GM12878 (cell line): ENCODE data around the gene MAGEB17. TPM values are rescaled to one million over a fixed set of nuclear protein-coding genes. Genes with fewer than 3 reads are reported as not detected.

Experiments
- ASH2L ChIP-seq: fragments of 300-600, 200-600 bp; sonication (generic); IDR thresholded peaks from 2 replicates; pipeline ENCODE4 v1.6.1; 2017; ENCODE audit warnings: low read depth, mild to moderate bottlenecking, borderline replicate concordance
- BCL11A ChIP-seq: IDR thresholded peaks from 2 replicates; pipeline ENCODE4 v1.6.1; 2011; ENCODE audit warnings: low read depth, low read length
- BMI1 ChIP-seq: fragments of 450-650 bp; IDR thresholded peaks from 2 replicates; pipeline ENCODE4 v1.6.1; 2016; ENCODE audit warnings: mild to moderate bottlenecking, moderate library complexity, borderline replicate concordance
- BRCA1 ChIP-seq: IDR thresholded peaks from 2 replicates; pipeline ENCODE4 v1.6.1; 2011; ENCODE audit warnings: low read depth, low read length, improper control_type of control experiment
- EED ChIP-seq: sonication (generic); IDR thresholded peaks from 2 replicates; pipeline ENCODE4 v1.6.1; 2016; ENCODE audit warnings: antibody characterized with exemption, low read depth
- ETV6 ChIP-seq, 2 experiments: fragments of 450-650 bp in 1 of 2; IDR thresholded peaks in 1 of 2; conservative IDR thresholded peaks in 1 of 2; 2 replicates each; pipeline ENCODE4 v1.6.1; 2014; ENCODE audit warnings: antibody characterized with exemption in 1 of 2, borderline replicate concordance in 1 of 2, low read depth in 1 of 2, mild to moderate bottlenecking in 1 of 2, moderate library complexity in 1 of 2
- HDAC6 ChIP-seq: fragments of 200-600 bp; sonication (generic); IDR thresholded peaks from one replicate; pipeline ENCODE4 v1.8.0; 2017; ENCODE audit warnings: antibody characterized with exemption; ENCODE audit not compliant: unreplicated experiment
- MTA3 ChIP-seq: IDR thresholded peaks from 2 replicates; pipeline ENCODE4 v1.6.1; 2012; ENCODE audit warnings: low read length, inconsistent platforms, borderline replicate concordance
- NBN ChIP-seq: fragments of 450-650 bp; IDR thresholded peaks from 2 replicates; pipeline ENCODE4 v1.6.1; 2016
- NFXL1 ChIP-seq: fragments of 450-650 bp; IDR thresholded peaks from 2 replicates; pipeline ENCODE4 v1.6.1; 2017; ENCODE audit warnings: antibody characterized with exemption, mild to moderate bottlenecking, borderline replicate concordance
- RAD21 ChIP-seq: IDR thresholded peaks from 2 replicates; pipeline ENCODE4 v1.6.1; 2011; ENCODE audit warnings: mild to moderate bottlenecking, low read depth, low read length, moderate library complexity; ENCODE audit not compliant: insufficient read depth
- RB1 ChIP-seq: fragments of 450-650 bp; formaldehyde crosslinking; IDR thresholded peaks from 2 replicates; pipeline ENCODE4 v1.6.1; 2017; ENCODE audit warnings: mild to moderate bottlenecking, borderline replicate concordance
- RCOR1 ChIP-seq: conservative IDR thresholded peaks from 2 replicates; pipeline ENCODE4 v1.6.1; 2012; ENCODE audit warnings: low read depth, low read length, improper control_type of control experiment
- RELA ChIP-seq: fragments of 450-650 bp; IDR thresholded peaks from 2 replicates; pipeline ENCODE4 v1.8.0; 2014; ENCODE audit warnings: borderline replicate concordance; ENCODE audit not compliant: partially characterized antibody
- SMAD1 ChIP-seq: fragments of 450-650 bp; IDR thresholded peaks from 2 replicates; pipeline ENCODE4 v1.6.1; 2018; ENCODE audit warnings: mild to moderate bottlenecking, low read depth; ENCODE audit not compliant: partially characterized antibody
- SP1 ChIP-seq: IDR thresholded peaks from one replicate; pipeline ENCODE4 v1.6.1; 2011; ENCODE audit warnings: low read depth, low read length
- polyA plus RNA-seq, 11 experiments: library from polyadenylated mRNA; depleted of rRNA in 4 of 11; unstranded in 6 of 11; stranded (reverse) in 5 of 11; fragments of >200 nt; fragmentation: Nextera tagmentation in 4 of 11; fragmentation: Illumina TruSeq in 1 of 11; extraction: Ambion mirVana in 4 of 11; extraction: Trizol in 1 of 11; gene quantifications; 1 replicate in 1 of 11; 2 replicates in 10 of 11; pipeline versions ENCODE4 v1.2.1 to v1.2.3, GENCODE V29; 2011 to 2016; ENCODE audit warnings: inconsistent platforms in 2 of 11, missing spikeins in 2 of 11, low read depth in 1 of 11
- total RNA-seq, 4 experiments: library from RNA; depleted of rRNA in 3 of 4; stranded (reverse); fragments of >200 nt in 3 of 4; fragmentation: Illumina TruSeq in 1 of 4; extraction: Trizol in 1 of 4; gene quantifications; 2 replicates each; pipeline versions ENCODE4 v1.2.1 to v1.2.3, GENCODE V29; 2013 to 2021
- TF ChIP-seq, protein P1 (sequence below): fragments of 450-650 bp; IDR thresholded peaks from 2 replicates; pipeline ENCODE4 v1.6.1; 2016; ENCODE audit warnings: mild to moderate bottlenecking
- TF ChIP-seq, protein P2 (sequence below): fragments of 450-650 bp; IDR thresholded peaks from 2 replicates; pipeline ENCODE4 v1.6.1; 2016; ENCODE audit warnings: mild to moderate bottlenecking, moderate library complexity, borderline replicate concordance
- TF ChIP-seq, protein P3 (sequence below): fragments of 450-650 bp; IDR thresholded peaks from 2 replicates; pipeline ENCODE4 v1.6.1; 2014; ENCODE audit warnings: mild to moderate bottlenecking
- TF ChIP-seq, protein P4 (sequence below): fragments of 450-650 bp; formaldehyde crosslinking; IDR thresholded peaks from 2 replicates; pipeline ENCODE4 v1.5.0; 2022; ENCODE audit warnings: mild to moderate bottlenecking, missing genetic modification characterization

The MAGEB17 gene
- total and polyA plus RNA-seq, 10 of the 15 experiments (the other 5 are each of a cell fraction or from before 2014, with no cell fraction given) = 0.05 to 0.21 TPM; not detected in 8

DNA sequence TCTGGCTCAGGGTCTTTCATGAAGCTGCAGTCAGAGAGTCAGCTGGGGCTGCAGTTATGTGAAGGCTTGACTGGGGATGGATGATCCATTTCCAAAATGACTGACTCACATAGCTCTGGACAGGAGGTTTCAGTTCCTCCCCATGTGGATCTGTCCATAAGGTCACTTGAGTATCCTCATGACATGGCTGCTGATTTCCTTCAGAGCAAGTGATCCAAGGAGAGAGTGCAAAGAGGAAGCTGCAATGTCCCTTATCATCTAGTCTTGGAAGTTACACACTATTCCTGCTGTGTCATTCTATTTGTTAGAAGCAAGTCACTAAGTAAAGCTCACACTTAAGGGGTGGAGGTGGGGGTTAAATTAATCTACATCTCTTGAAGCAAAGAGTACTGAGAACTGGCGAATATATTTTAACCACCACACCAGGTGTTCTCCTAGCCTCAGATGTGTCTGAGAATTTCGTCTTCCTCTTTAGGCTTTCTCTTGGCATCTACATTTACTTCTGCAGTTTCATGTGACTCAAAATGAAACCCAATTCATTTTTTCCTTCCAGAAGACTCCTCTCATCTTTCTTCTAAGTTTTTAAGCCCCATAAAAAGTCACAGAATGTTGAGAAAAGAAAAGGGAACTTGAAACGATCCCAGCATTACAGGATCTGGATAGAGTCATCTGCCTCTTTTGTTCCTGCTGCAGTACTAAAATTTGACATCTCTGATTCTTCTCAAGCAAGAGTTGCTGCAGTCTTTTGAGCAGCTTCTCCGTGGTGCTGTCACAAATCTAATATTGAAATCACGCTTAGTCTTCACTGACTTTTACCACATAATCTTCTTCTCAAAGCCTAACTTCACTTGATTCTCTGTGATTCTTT lies 47.7 kb upstream of the MAGEB17 start (continued):
- TF ChIP-seq ETV6 (conservative IDR thresholded peaks at IDR 0.05 in 1 of 2, IDR thresholded peaks at IDR 0.05 in 1 of 2; ENCODE audit: borderline replicate concordance in 1 of 2, low read depth in 1 of 2) (peak in 1 of 2 experiments; percentile 84; a peak in 2 of 4 replicates), NFXL1 (no peak), SMAD1 (no peak), ASH2L (no peak), BCL11A (peak; percentile 63; the same call in 1 of the 2 replicates), BRCA1 (no peak), MTA3 (peak; percentile 93), SP1 (no peak), RELA (no peak), RAD21 (0 out of 2 replicates have a peak, but pooled peaks have one; percentile 5), RB1 (no peak), NBN (no peak), BMI1 (peak; percentile 19; the same call in 1 of the 2 replicates), EED (peak; percentile 87), RCOR1 (no peak), HDAC6 (no peak)
- TF ChIP-seq, protein P1, sequence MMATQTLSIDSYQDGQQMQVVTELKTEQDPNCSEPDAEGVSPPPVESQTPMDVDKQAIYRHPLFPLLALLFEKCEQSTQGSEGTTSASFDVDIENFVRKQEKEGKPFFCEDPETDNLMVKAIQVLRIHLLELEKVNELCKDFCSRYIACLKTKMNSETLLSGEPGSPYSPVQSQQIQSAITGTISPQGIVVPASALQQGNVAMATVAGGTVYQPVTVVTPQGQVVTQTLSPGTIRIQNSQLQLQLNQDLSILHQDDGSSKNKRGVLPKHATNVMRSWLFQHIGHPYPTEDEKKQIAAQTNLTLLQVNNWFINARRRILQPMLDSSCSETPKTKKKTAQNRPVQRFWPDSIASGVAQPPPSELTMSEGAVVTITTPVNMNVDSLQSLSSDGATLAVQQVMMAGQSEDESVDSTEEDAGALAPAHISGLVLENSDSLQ = no peak
- TF ChIP-seq, protein P2, sequence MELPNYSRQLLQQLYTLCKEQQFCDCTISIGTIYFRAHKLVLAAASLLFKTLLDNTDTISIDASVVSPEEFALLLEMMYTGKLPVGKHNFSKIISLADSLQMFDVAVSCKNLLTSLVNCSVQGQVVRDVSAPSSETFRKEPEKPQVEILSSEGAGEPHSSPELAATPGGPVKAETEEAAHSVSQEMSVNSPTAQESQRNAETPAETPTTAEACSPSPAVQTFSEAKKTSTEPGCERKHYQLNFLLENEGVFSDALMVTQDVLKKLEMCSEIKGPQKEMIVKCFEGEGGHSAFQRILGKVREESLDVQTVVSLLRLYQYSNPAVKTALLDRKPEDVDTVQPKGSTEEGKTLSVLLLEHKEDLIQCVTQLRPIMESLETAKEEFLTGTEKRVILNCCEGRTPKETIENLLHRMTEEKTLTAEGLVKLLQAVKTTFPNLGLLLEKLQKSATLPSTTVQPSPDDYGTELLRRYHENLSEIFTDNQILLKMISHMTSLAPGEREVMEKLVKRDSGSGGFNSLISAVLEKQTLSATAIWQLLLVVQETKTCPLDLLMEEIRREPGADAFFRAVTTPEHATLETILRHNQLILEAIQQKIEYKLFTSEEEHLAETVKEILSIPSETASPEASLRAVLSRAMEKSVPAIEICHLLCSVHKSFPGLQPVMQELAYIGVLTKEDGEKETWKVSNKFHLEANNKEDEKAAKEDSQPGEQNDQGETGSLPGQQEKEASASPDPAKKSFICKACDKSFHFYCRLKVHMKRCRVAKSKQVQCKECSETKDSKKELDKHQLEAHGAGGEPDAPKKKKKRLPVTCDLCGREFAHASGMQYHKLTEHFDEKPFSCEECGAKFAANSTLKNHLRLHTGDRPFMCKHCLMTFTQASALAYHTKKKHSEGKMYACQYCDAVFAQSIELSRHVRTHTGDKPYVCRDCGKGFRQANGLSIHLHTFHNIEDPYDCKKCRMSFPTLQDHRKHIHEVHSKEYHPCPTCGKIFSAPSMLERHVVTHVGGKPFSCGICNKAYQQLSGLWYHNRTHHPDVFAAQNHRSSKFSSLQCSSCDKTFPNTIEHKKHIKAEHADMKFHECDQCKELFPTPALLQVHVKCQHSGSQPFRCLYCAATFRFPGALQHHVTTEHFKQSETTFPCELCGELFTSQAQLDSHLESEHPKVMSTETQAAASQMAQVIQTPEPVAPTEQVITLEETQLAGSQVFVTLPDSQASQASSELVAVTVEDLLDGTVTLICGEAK = no peak
- TF ChIP-seq, protein P3, sequence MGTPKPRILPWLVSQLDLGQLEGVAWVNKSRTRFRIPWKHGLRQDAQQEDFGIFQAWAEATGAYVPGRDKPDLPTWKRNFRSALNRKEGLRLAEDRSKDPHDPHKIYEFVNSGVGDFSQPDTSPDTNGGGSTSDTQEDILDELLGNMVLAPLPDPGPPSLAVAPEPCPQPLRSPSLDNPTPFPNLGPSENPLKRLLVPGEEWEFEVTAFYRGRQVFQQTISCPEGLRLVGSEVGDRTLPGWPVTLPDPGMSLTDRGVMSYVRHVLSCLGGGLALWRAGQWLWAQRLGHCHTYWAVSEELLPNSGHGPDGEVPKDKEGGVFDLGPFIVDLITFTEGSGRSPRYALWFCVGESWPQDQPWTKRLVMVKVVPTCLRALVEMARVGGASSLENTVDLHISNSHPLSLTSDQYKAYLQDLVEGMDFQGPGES = no peak
- TF ChIP-seq, protein P4, sequence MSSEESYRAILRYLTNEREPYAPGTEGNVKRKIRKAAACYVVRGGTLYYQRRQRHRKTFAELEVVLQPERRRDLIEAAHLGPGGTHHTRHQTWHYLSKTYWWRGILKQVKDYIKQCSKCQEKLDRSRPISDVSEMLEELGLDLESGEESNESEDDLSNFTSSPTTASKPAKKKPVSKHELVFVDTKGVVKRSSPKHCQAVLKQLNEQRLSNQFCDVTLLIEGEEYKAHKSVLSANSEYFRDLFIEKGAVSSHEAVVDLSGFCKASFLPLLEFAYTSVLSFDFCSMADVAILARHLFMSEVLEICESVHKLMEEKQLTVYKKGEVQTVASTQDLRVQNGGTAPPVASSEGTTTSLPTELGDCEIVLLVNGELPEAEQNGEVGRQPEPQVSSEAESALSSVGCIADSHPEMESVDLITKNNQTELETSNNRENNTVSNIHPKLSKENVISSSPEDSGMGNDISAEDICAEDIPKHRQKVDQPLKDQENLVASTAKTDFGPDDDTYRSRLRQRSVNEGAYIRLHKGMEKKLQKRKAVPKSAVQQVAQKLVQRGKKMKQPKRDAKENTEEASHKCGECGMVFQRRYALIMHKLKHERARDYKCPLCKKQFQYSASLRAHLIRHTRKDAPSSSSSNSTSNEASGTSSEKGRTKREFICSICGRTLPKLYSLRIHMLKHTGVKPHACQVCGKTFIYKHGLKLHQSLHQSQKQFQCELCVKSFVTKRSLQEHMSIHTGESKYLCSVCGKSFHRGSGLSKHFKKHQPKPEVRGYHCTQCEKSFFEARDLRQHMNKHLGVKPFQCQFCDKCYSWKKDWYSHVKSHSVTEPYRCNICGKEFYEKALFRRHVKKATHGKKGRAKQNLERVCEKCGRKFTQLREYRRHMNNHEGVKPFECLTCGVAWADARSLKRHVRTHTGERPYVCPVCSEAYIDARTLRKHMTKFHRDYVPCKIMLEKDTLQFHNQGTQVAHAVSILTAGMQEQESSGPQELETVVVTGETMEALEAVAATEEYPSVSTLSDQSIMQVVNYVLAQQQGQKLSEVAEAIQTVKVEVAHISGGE (CRISPR knock-in tag) = no peak
